Measurements from ENCODE around the gene HDAC10.
A peak's percentile ranks its signal among the peaks of the same experiment; 100 is the strongest.

HDAC10 gene

GRCh38 chr22:50250555-50251476 is at the start of gene HDAC10:
TSS of gene HDAC10 (minus strand) at chr22:50251265. CDS start at chr22:50251032, 233 bp downstream.
- FAIRE-seq (no peak), DNase-seq (ENCODE audit: low spot score) (peak; percentile 56)

- no peak for FAIRE-seq
- DNase-seq (ENCODE audit: low spot score) = no peak
Observed at GRCh38 chr22:50300620-50301257, 49.7 kb upstream of the HDAC10 start.

DNA sequence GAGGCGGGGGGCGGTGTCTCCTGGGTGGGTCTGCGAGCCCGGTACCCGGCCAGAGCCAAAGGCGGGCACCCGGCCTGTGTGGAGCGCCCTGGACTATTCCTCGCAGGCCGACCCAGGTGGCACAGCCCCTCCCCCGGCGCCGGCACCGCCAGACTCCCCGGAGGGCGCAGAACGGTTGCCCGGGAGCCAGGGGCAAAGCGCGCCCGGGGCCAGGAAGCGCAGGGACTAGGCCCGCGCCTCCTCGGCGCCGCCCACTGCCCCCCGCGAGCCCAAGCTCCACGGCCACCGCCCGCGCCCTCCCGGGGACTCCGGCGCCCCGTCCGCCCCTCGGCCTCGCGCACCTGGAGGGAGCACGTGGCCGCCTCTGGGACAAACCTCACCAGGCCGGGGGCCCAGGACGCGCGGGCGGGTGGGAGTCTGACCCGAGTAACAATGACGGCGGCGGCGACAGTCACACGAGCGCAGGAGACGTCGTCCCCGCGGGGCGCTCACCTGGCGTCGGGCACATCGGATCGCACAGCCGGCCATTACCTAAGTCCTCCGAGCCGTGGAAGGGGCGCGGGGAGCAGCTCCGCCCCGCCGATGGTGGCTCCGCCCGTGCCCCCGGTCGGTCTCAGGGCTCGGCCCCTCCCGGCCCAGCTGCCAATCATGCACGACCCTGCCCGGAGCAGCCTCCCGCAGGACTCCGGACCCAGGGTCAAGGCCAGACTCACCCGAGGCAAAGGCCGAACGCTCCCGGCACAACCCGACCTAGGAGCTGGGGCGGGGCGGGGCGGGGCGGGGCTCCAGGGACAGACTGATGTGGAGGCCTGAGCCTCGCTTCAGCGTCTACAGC is 48.9 kb upstream of the HDAC10 start:
- no peak for FAIRE-seq
- no peak for DNase-seq (ENCODE audit: low spot score)

GRCh38 chr22:50298937-50299784 is 48.1 kb upstream of the HDAC10 start:
- FAIRE-seq = no peak

GRCh38 chr22:50298266-50298637 is 47.2 kb upstream of the HDAC10 start:
- no peak for DNase-seq (ENCODE audit: low spot score)
- FAIRE-seq = no peak

More at GRCh38 chr22:50298937-50299784, 48.1 kb upstream of the HDAC10 start:
- DNase-seq (ENCODE audit: low spot score) = no peak

- no peak for FAIRE-seq
- DNase-seq (ENCODE audit: low spot score) = no peak
Observed at GRCh38 chr22:50297510-50298265, 46.6 kb upstream of the HDAC10 start.

- no peak for DNase-seq (ENCODE audit: low spot score)
- no peak for FAIRE-seq
Observed at GRCh38 chr22:50296658-50297490, 45.8 kb upstream of the HDAC10 start.

- FAIRE-seq (no peak), DNase-seq (ENCODE audit: low spot score) (no peak)
Observed at GRCh38 chr22:50294319-50294656, 43.2 kb upstream of the HDAC10 start.

GRCh38 chr22:50293441-50294318 is 42.6 kb upstream of the HDAC10 start:
- no peak for FAIRE-seq
- peak; percentile 79 for DNase-seq (ENCODE audit: low spot score)

DNA sequence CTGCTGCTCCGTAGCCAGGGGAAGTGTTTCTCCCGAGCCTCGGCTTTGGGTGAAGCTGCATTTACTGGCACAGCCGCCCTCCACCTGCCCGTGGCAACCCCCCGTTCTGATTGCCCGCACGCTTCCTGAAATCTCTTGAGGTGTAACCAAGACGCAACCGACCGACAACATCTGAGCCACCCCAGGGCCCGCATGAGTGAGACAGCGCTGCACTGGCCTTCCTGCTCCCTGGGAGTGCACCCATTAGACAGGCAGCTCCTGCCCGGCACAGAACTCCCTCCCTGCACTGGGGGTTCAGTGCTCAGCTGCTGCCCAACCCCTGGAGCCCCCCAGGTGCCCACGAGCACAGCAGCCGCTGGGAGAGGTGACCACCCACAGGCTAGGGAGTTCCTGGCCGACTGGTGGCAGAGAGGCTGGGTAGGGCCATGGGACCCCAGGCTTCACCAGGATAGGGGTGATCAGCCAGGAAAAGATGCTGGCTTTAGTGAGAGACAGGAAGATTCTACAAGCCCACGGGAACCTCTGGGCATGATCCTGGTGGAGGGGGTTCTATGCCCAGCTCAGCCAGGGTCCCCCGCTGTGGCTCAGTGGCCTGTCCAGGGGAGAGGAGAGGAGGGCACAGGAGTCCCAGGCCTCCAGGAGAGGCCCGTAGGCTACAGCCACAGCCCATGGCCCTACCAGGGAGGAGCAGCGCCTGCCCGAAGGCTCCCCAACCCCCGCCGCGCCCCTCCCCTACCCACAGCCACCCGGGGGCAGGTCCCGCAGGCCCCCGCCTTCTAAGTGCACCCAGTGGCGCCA is 41.8 kb upstream of the HDAC10 start:
- DNase-seq (ENCODE audit: low spot score) (peak; percentile 51), FAIRE-seq (no peak)

GRCh38 chr22:50289942-50290630 is 39.0 kb upstream of the HDAC10 start:
- no peak for FAIRE-seq
- DNase-seq (ENCODE audit: low spot score) = no peak

GRCh38 chr22:50289151-50289941 is 38.3 kb upstream of the HDAC10 start:
- DNase-seq (ENCODE audit: low spot score) = no peak

DNA sequence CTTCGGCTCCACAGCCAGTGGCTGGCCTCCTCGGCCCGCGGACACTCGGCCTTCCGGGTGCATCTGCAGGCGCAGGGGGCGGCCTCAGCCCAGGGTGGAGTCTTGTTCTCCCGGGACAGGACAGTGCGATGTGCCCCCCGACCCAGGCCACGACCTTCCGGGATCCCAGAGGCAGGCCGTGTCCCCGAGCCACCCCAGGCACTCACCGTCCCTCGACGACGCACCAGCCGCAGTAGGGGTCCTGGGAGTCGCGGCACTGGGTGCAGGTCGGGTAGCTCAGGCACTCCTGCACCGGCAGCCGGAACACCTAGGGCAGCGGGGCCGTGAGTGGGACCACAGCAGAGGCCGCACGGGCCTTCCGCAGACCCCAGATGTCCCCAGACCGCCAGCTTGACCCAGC is 36.7 kb upstream of the HDAC10 start:
- FAIRE-seq = no peak
- no peak for DNase-seq (ENCODE audit: low spot score)

More at GRCh38 chr22:50289151-50289941, 38.3 kb upstream of the HDAC10 start:
- no peak for FAIRE-seq

GRCh38 chr22:50286701-50287318 is 35.7 kb upstream of the HDAC10 start:
- DNase-seq (ENCODE audit: low spot score) (no peak), FAIRE-seq (no peak)

GRCh38 chr22:50286275-50286674 is 35.2 kb upstream of the HDAC10 start:
- FAIRE-seq (no peak), DNase-seq (ENCODE audit: low spot score) (no peak)
